SK-N-MC (cell line): ENCODE results near the gene RNF103.

Experiments
- EZH2 ChIP-seq: fragments of 200-600 bp; sonication (generic); IDR thresholded peaks from one replicate; pipeline ENCODE4 v1.6.1; 2017; ENCODE audit warnings: antibody characterized with exemption
- FOXP2 ChIP-seq: optimal IDR thresholded peaks from 2 replicates; pipeline ENCODE3; 2011; ENCODE audit warnings: mild to moderate bottlenecking, moderate library complexity; ENCODE audit not compliant: insufficient read depth; ENCODE audit errors: extremely low read length, control extremely low read depth
- POLR2AphosphoS5 ChIP-seq: IDR thresholded peaks from 2 replicates; pipeline ENCODE4 v1.6.1; 2012; ENCODE audit warnings: mild to moderate bottlenecking, low read depth, low read length, borderline replicate concordance

- TF ChIP-seq POLR2AphosphoS5 (no peak), EZH2 (no peak), FOXP2 (no peak)
These were observed 542 bp upstream of the RNF103 start for GRCh38 chr2:86624267-86624547.
